Rectal smooth muscle tissue (tissue), 1 donor: ENCODE measurements around the gene LRPAP1.
A peak's percentile ranks its signal among the peaks of the same experiment; 100 is the strongest.
"Not testable (repeated sequence)": the region's sequence is repeated elsewhere in the genome, so short reads cannot be mapped to it uniquely, and the experiment has no call there.

Experiments used
- H3K27ac ChIP-seq: one replicate; pipeline ENCODE4 v1.7.0; 2013; ENCODE audit warnings: low read depth, low read length, inconsistent platforms
- H3K27me3 ChIP-seq: one replicate; pipeline ENCODE4 v1.7.0; 2013; ENCODE audit warnings: low read length; ENCODE audit not compliant: control insufficient read depth, insufficient read depth
- H3K36me3 ChIP-seq: one replicate; pipeline ENCODE4 v1.7.0; 2013; ENCODE audit warnings: low read length; ENCODE audit not compliant: control insufficient read depth, insufficient read depth
- H3K4me1 ChIP-seq: one replicate; pipeline ENCODE4 v1.7.0; 2013; ENCODE audit warnings: low read length; ENCODE audit not compliant: control insufficient read depth, insufficient read depth
- H3K4me3 ChIP-seq: one replicate; pipeline ENCODE4 v1.7.0; 2013; ENCODE audit warnings: low read length
- H3K9ac ChIP-seq: one replicate; pipeline ENCODE4 v1.7.0; 2013; ENCODE audit warnings: low read length

The LRPAP1 gene

DNA sequence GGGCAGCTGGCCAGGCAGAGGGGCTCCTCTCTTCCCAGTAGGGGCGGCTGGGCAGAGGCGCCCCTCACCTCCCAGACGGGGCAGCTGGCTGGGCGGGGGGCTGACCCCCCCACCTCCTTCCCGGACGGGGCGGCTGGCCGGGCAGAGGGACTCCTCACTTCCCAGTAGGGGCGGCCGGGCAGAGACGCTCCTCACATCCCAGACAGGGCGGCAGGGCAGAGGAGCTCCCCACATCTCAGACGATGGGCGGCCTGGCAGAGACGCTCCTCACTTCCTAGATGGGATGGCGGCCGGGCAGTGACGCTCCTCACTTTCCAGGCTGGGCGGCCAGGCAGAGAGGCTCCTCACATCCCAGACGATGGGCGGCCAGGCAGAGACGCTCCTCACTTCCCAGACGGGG lies 6.7 kb upstream of the LRPAP1 start:
- H3K27me3 ChIP-seq, H3K27ac ChIP-seq, H3K4me1 ChIP-seq, H3K4me3 ChIP-seq, H3K36me3 ChIP-seq, H3K9ac ChIP-seq: not testable (repeated sequence)

DNA sequence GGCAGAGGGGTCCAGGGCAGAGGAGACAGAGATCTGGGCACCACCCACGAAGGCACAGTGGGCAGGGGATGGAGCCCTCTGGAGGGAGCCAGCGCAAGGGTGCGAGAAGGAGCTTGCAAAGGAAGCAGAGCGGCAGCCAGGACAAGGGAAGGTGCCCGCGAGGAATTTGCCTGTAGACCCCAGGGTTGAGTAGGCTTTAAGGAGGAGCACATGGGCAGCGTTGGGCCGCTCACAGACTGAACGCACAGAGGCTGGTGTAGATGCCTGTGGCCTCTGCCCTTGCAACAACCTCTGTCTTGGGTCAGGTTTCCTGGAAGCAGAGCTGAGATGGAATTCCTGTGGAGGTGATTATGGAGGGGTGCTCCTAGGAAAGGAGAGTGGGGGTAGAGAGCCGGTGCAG lies 3.6 kb upstream of the LRPAP1 start:
- not testable (repeated sequence) for H3K27me3 ChIP-seq, H3K27ac ChIP-seq, H3K36me3 ChIP-seq, H3K4me1 ChIP-seq, H3K4me3 ChIP-seq, H3K9ac ChIP-seq

DNA sequence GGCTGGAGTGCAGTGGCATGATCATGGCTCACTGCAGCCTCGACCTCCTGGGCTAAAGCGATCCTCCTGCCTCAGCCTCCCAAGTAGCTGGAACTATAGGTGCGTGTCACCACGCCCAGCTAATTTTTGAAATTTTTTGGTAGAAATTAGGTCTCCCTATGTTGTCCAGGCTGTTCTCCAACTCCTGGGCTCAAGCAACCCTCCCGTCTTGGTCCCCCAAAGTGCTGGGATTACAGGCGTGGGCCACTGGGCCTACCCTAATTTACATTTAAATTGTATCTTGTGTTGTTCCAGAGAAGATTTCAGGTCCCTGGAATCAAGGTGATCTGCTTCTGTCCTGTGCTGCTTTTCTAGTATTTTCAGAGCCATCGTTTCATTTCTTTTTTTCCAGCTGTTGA lies 1.2 kb upstream of the LRPAP1 start:
- H3K27me3 ChIP-seq: no peaks in the 10 kb centered on the region
- peaks cover 13% of the 10 kb centered on the region for H3K4me1 ChIP-seq
- H3K36me3 ChIP-seq: peaks cover 5% of the 10 kb centered on the region
- H3K4me3 ChIP-seq: no peak overlapping the region
- no peak overlapping the region for H3K9ac ChIP-seq
- no peak overlapping the region for H3K27ac ChIP-seq

DNA sequence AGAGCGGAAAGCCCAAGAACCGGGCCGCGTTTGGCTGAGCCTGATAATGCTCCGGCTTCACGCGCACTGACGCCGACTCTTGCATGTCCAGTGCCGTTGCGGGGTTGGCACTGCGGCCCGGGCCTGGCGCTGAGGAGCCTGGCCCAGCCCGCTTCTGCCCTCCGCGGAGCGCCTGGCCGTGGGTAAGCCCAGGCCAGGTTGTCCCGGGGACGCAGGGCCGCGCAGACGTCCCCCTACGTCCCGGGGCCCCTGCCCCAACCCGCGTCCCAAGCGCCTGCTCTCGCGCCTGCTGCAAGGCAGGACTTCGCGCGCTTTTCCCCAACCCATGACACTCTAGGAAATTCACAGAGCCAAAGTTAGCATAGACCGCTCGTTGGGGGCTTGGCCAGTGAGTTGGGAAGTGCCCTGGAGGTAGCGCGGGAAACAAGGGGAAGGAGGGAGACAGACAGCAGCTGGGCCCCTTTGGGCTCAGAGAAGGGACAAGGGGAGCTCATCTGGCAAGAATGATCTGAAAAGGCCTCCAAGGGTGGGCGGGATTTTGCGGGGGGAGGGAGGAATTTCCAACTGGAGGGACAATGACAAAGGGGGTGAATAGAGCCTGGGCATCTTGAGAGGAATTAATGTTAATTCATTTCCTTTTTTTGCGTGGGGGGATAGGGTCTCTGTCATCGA lies 665 bp upstream of the LRPAP1 start:
- Histone ChIP-seq H3K4me3 (peak overlapping the region; percentile 57), H3K9ac (no peak overlapping the region), H3K36me3 (peaks cover 5% of the 10 kb centered on the region), H3K27ac (peak overlapping the region; percentile 7), H3K27me3 (no peaks in the 10 kb centered on the region), H3K4me1 (peaks cover 13% of the 10 kb centered on the region)

DNA sequence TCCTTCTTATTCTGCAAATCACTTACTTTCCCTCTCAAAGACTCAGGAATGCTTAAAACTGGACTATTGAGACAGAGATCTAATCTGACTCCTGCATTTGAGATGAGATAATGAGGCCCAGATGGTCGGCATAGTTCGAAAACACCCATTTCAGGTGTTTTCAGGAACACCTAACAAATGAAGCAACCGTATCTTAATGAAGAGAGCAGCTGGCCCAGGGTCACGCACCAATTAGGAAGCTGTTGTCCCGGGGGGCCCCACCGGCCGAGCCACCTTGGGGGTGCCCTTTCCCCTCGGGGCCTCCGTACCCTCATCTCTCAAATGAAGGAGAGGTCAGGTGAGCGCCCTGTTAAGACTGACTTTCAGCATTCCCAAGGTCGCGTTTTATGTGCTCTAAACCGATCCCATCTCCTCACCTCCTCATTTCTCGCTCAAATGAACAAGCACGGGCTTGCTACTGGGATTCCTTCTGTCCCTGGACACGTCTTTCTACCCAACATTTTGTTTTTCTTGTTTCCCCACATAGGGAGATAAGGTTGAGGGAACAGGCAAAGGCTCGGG lies 824 bp downstream of the LRPAP1 start:
- Histone ChIP-seq H3K4me1 (peaks cover 13% of the 10 kb centered on the region), H3K4me3 (peak overlapping the region; percentile 80), H3K36me3 (peaks cover 5% of the 10 kb centered on the region), H3K9ac (peak overlapping the region; percentile 42), H3K27me3 (no peaks in the 10 kb centered on the region), H3K27ac (no peak overlapping the region)

DNA sequence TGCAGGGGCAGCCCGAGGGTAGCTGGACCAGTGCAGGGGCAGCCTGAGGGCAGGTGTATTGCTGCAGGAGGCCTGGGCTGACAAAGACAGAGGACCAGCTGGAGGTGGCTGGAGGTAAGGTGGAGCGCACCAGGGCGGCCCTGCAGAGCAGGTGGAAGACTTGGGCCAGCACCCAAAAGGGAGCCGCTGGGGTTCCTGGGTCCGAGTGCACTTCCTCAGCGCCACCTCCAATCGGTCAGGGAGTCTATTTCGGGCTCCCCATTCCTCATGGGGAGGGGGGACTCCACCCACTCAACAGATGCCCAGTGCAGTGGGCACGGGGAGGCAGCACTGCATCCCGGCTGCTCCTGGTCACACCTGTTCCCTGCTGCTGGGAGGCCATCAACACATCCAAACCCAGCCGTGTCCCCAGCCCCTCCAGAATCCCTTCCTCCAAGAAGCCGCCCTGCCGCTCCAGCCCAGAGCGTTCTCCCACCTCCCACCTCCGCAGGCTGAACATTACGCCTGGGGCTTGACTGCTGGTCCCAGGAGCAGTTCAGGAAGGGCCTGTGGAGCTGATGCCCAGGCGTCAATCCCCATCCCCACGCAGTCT lies 1.5 kb downstream of the LRPAP1 start:
- peak overlapping the region; percentile 80 for H3K4me3 ChIP-seq
- H3K27ac ChIP-seq: no peak overlapping the region
- H3K27me3 ChIP-seq: no peaks in the 10 kb centered on the region
- peaks cover 13% of the 10 kb centered on the region for H3K4me1 ChIP-seq
- peaks cover 5% of the 10 kb centered on the region for H3K36me3 ChIP-seq
- no peak overlapping the region for H3K9ac ChIP-seq

DNA sequence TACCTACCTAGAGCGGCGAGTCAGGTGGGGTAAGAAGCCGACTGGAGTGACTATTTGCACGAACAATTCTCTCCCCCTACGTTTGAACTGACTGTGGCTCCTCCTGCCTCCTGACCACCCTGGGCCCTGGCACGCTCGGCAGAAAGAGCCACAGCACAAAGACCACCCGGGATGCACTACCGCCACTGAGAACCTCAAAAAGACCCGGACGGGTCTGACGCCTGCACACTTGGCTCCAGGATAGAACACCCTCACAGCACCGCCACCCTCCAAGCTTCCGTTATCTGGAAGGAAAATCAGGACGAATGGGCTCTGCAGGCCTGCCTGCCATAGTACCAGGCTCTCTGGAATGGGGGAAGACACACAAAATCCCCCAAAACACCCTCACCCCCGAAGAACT lies 2.2 kb downstream of the LRPAP1 start:
- no peak overlapping the region for H3K27ac ChIP-seq
- H3K27me3 ChIP-seq: no peaks in the 10 kb centered on the region
- H3K4me3 ChIP-seq: no peak overlapping the region
- H3K4me1 ChIP-seq: peaks cover 13% of the 10 kb centered on the region
- H3K36me3 ChIP-seq: peaks cover 5% of the 10 kb centered on the region
- no peak overlapping the region for H3K9ac ChIP-seq

DNA sequence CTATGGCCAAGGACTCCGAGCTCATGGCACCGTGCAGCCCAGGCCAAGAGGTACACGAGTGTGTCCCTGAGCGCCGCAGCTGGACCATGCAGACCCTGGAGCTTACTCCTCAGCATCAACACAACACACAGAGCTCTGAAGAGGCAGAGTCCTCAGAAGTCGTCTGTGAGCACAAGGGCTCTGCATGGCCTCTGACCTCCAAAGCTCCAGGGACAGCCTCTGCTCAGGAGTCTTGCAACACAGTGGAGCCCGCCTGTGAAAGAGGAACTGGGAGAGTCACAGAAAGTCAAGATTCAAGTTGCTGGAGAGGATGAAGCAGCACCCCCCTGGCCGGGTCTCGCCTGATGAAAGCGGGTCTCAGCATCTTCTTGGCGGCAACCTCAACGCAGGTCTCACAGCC lies 2.9 kb downstream of the LRPAP1 start:
- Histone ChIP-seq H3K27ac (no peak overlapping the region), H3K9ac (no peak overlapping the region), H3K27me3 (no peaks in the 10 kb centered on the region), H3K4me3 (no peak overlapping the region), H3K36me3 (peaks cover 10% of the 10 kb centered on the region), H3K4me1 (peaks cover 13% of the 10 kb centered on the region)

DNA sequence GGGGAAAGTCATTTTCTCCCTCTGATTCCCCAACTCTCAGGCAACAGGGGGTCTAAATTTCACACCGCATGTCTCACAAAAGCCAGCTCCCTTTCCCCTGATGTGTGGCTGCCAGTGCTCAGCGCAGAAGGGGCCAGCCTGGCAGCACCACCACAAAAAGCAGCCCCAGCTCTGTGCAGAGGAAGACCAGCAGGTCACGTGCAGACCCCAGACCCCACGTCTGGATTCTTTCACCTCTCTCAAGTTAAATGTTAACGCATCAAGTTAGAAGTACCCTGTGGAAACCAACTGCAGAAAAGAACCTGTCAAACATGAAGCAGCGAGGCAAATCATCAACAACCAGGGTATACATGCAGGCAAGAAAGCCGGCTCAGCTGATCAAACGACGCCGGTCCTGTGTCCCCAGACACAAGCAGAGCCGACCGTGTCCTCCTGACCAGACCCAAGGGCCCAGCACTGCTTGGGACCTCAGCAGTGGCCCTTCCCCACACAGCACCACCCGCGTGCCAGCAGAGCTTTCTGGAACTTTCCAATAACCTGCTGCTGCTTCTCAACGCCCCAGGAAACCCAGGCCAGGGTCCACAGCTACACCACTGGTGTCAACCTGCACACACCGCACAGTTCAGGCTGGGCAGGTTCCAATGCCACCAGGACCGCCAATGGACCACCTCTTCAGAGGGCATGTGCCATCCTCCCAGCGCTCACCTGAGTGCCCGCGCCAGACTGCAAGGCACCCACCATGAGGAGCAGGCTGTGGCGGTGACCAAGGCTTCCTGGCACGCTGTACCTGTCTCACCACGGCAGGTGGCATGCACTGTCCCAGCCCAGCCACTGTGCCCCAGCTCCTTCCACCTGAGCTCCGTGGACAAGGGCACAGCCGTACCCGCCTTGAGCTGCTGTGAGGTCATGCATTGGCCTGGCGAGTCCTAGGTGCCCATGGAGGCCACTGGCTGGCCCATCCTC lies 4.0 kb downstream of the LRPAP1 start:
- H3K36me3 ChIP-seq: peaks cover 17% of the 10 kb centered on the region
- no peak overlapping the region for H3K9ac ChIP-seq
- no peak overlapping the region for H3K27ac ChIP-seq
- H3K4me3 ChIP-seq: no peak overlapping the region
- peaks cover 13% of the 10 kb centered on the region for H3K4me1 ChIP-seq
- H3K27me3 ChIP-seq: no peaks in the 10 kb centered on the region

DNA sequence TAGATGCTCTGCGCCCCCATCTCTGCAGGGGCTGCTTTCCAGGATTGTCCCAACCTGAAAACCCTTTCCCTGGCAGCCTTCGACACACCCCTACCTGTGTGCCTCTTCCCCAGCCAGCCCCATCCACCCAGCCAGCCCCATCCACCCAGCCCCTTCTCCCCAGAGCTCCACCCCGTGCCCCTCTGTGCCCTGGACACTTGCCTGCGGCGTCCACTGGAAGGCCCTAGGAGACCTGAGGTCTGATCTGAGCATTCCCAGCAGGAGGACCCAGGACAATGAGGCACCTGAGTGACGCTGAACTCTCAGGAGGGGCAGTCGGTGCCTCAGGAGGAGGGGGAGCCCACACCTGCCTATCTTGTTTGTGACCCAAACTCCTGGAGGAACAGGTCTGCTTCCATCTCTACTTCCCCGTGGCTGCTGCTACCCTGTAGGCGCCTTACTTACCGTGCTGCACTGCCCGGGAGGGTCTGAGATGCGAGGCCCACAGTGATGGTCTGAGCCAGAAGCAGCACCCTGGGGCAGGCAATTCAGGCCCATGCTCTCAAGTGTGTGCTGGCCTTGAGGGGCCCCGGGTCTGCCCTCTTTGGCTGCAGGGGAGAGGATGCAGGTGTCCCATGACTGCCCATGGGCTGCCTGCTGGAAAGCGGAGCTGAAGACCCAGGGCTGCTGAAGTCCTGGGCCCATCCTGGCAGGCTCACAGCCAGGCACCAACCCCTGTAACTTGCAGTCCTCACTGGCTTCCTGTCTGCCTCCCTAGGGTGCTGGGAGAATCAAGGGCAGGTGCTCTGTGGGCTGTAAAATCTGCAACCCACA lies 4.9 kb downstream of the LRPAP1 start:
- no peaks in the 10 kb centered on the region for H3K27me3 ChIP-seq
- no peak overlapping the region for H3K4me3 ChIP-seq
- peaks cover 22% of the 10 kb centered on the region for H3K36me3 ChIP-seq
- no peak overlapping the region for H3K9ac ChIP-seq
- H3K4me1 ChIP-seq: peaks cover 10% of the 10 kb centered on the region
- no peak overlapping the region for H3K27ac ChIP-seq

DNA sequence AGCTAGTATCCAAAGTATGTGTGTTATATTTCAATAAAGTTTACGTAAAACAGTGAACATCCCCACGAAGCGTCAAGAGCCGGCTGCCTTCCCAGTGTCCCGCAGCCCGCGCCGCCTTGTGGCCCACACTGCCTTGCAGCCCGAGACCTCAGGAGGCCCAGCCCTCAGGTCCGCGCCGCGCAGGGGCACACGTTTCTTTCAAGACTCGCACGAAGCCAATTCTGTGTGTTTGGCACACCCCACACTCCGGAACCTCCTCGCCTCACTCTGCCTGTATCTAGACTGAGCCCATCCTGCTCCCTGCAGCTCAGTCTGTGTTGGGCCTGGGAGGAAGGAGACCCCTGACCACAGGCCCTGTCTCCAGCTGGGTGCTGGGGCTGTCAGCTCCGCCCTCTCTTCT lies 5.8 kb downstream of the LRPAP1 start:
- Histone ChIP-seq H3K27ac (no peak overlapping the region), H3K9ac (no peak overlapping the region), H3K27me3 (no peaks in the 10 kb centered on the region), H3K4me3 (no peak overlapping the region), H3K36me3 (peaks cover 24% of the 10 kb centered on the region), H3K4me1 (peaks cover 10% of the 10 kb centered on the region)
